GM20000 (cell line): Measurements from ENCODE around the gene RPS16.
A peak's percentile ranks its signal among the peaks of the same experiment; 100 is the strongest.

Experiments
- DNase-seq: peaks from one replicate; pipeline ENCODE4 v3.0.0; 2012; ENCODE audit warnings: low spot score
- TF ChIP-seq, protein P1 (sequence below): IDR thresholded peaks from 2 replicates; pipeline ENCODE4 v1.5.1; 2012; ENCODE audit warnings: mild to moderate bottlenecking, control low read depth; ENCODE audit errors: extremely low read depth, missing control alignments

Gene RPS16

DNA sequence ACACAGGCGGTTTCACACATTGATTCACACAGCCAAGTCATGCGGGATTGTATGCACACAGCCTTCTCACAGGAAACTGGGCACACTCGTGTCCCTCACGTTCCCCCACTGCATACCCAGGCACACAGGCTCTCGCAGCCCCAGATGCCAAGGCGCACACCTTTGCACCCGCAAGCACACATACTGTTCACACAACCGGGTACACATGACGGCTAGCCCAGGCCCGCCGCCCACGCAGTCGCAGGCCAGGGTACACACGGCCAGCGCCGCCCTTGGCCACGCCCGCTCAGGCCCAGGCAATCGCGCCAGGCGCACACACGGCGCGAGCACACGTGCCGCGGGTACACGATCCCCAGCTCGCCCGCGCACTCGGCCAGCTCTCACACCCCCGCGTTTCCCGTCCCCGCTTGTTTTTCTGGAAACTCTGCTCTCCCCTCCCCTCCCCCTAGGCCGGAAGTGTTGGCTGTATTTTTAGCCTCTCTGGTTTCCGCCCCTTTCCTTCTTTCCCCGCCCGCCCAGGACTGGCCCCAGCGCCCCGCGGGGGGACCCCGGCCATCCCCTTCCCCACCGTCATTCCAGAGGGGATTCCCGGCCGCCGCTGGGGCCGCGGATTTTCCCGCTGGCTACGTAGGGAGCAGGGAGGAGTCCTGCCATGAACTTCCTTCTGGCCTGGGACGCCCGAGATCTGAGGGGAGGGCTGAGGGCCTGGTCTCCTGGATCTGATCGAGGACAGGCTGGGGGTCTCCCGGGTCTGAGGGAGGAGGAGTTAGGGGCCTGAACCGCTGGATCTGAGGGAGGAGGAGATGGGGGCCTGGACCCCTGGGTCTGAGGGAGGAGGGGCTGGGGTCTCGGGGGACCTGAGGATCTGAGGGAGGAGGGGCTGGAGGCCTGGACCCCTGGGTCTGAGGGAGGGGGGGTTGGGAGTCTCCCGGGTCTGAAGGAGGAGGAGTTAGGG is 33.1 kb downstream of the RPS16 start:
- TF ChIP-seq, protein P1, sequence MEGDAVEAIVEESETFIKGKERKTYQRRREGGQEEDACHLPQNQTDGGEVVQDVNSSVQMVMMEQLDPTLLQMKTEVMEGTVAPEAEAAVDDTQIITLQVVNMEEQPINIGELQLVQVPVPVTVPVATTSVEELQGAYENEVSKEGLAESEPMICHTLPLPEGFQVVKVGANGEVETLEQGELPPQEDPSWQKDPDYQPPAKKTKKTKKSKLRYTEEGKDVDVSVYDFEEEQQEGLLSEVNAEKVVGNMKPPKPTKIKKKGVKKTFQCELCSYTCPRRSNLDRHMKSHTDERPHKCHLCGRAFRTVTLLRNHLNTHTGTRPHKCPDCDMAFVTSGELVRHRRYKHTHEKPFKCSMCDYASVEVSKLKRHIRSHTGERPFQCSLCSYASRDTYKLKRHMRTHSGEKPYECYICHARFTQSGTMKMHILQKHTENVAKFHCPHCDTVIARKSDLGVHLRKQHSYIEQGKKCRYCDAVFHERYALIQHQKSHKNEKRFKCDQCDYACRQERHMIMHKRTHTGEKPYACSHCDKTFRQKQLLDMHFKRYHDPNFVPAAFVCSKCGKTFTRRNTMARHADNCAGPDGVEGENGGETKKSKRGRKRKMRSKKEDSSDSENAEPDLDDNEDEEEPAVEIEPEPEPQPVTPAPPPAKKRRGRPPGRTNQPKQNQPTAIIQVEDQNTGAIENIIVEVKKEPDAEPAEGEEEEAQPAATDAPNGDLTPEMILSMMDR, result no peak

DNA sequence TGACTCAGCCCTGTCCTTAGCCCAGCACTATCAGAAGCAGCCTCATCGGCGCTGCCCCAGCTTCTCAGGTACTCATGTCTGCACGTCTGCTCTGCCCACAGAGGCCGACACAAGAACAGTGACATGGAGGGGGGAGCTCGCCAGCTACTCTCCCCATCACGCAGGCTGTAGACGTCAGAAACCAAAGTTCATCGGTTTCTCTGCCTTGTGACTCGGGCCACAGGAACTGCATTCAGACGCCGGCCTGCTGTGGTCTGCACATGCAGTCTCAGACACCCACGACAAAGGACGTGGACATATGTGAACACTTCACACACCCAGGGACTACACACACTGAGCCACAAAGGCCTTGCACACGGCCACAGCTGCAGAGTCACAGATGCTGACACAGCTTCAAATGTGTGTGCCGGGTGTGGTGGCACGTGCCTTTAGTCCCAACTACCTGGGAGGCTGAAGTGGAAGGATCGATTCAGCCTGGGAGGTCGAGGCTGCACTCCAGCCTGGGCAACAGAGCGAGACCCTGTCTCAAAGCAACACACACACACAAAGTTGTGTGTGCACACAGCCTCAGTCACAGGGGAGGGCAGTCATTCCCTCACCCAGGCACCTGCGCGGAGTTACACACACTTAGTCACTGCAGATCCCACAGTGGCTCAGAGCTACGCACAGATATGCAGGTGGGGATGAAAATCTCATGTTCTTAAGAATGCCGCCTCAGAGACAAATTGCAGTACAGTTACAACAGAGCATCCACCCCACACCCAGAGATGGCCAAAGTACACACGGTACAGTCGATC is 34.0 kb downstream of the RPS16 start:
- DNase-seq, result peak; percentile 67
- TF ChIP-seq, protein P1, result no peak

More for the DNA sequence above, 33.1 kb downstream of the RPS16 start:
- peak; percentile 70 for DNase-seq

DNA sequence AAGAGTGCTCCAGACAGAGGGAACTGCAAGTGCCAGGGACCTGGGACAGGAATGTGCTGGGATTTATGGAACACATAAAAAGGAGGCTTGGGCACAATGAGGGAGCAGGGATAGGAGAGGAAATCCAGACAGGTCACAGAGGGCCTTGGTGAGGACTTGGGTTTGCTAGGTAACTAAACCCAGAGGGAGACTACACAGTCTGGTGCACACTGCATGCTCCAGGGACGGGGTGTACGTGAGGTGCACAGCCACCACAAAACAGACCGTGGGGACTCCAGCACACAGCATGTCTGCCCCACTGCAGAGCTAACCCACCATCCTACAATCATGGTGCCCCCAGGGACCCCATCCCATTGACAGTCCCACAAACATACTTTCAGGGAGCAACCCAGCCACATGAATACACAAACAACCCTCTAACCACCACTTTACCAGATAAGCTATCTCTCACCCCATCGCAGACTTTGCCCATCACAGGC is 34.6 kb downstream of the RPS16 start:
- TF ChIP-seq, protein P1, result no peak
- DNase-seq, result no peak

DNA sequence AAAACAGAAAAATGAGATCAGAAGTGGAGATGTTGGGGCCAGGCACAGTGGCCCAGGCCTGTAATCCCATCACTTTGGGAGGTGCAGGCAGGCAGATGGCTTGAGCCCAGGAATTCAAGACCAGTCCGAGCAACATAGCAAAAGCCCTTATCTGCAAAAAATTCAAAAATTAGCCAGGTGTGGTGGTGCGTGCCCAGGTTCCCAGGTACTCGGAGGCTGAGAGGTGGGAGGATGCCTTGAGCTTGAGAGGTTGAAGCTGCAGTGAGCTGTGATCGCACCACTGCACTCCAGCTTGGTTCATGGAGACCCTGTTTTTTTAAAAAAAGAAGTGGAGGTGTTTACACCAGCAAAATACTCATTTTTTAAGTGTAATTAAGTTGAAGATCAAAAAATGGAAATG is 35.7 kb downstream of the RPS16 start:
- TF ChIP-seq, protein P1, result no peak
- DNase-seq, result no peak

DNA sequence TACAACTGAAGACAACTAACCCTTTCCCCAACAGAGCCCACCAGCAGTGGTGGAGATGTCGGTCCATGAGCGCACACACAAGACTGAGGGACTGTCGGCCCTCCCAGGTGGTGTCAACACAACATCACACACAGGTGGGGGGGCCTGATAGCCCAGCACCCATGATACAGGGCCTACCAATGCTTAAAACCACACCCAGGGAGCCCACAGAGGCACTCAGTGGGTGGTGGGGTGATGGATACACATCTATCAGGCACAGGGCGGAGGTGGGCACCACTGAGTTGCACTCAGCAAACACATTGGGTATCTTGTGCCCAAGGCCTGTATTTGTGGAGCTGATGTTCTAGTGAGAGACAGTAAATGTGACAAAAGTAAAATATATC is 36.1 kb downstream of the RPS16 start:
- DNase-seq, result no peak
- TF ChIP-seq, protein P1, result no peak

DNA sequence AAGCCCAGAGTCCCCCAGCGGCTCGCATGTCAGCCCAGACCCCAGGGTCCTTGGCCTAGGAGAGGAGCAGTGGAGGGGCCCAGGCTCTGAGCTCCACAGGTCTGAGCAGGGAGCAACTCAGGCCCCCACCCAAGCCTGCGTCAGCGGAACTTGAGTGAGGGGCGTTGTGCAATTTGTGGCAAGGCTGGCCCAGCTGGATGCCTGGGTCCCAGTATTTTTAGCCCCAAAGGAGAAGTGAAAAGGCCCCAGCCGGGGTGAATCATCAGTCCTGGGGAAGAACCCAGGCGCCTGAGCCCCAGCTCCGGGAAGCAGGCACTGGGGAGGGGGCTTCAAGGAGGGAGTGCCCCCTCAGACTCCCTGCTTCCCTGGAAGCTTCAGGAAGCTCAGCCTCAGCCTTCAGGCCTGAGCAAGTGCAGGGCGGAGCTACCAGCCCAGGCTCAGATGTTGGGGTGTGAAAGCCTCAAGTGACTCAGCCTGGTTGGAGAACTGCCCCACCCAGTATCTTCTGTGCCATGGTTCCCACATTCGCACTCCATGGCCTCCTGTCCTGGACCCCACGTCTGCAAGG is 37.4 kb downstream of the RPS16 start:
- TF ChIP-seq, protein P1, result no peak
- DNase-seq, result no peak
